ENCODE data around the gene CXCL16.
"Not testable (repeated sequence)": the region's sequence is repeated elsewhere in the genome, so short reads cannot be mapped to it uniquely, and the experiment has no call there.

GRCh38 chr17:4689872-4690271 is 49.9 kb downstream of the CXCL16 start:
- not testable (repeated sequence) for TF ChIP-seq EZH2phosphoT487 (IDR thresholded peaks at IDR 0.05; ENCODE audit: borderline replicate concordance); CTCF (conservative IDR thresholded peaks at IDR 0.05; ENCODE audit: low read length)

All from Loucy (cell line).